Putamen (tissue), 1 donor: ENCODE results near the gene NXPH1.
"Not testable (repeated sequence)": the region's sequence is repeated elsewhere in the genome, so short reads cannot be mapped to it uniquely, and the experiment has no call there.

ENCODE experiments used
- DNase-seq: peaks from one replicate; pipeline ENCODE4 v3.0.0-alpha.2; 2016; ENCODE audit warnings: low spot score

Gene NXPH1

DNA sequence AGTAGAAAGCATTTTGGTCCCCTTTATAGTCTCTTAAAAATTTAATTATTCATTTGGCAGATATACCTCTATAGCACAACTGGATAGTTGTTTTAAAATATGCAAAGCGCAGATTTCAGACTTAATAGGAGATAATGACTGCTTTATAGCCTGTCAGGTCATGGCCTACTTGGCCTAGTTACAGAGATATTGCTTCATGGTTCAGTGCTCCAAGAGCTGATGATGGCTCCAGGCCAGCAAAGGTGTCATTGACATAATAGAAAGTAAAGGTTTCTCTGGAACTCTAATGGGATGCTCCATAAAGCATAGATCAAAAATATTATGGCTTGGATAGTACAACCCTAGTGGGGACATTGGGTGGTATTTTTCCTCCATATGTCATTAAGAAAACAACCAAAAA, 285.7 kb downstream of the NXPH1 start:
- DNase-seq = no peak

- no peak for DNase-seq
These were observed 290.8 kb downstream of the NXPH1 start for GRCh38 chr7:8724080-8724718.

DNA sequence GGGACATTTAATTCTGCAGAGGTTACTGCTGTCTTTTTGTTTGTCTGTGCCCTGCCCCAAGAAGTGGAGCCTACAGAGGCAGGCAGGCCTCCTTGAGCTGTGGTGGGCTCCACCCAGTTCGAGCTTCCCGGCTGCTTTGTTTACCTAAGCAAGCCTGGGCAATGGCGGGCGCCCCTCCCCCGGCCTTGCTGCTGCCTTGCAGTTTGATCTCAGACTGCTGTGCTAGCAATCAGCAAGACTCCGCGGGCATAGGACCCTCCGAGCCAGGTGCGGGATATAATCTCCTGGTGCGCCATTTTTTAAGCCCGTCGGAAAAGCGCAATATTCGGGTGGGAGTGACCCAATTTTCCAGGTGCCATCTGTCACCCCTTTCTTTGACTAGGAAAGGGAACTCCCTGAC, 298.3 kb downstream of the NXPH1 start:
- not testable (repeated sequence) for DNase-seq

DNA sequence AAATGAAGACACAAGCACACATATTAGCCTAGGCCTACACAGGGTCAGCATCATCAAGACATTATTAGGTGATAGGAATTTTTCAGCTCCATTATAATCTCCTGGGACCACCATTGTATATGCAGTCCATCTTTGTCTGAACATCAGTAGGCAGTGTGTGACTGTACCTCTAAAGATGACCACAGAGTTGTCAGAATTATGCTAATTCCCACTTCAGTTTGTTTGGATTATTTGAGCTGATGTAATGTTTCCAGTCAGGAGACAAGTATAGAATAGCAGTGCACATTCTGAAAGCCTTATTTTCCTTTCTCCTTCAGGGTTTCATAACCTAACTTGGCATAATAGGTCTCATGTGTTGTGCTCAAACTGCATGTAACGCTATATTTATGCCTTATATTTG, 306.4 kb downstream of the NXPH1 start:
- DNase-seq = no peak

- DNase-seq = no peak
These were observed 309.4 kb downstream of the NXPH1 start for GRCh38 chr7:8742837-8743236.

- no peak for DNase-seq
These were observed 313.9 kb downstream of the NXPH1 start for GRCh38 chr7:8747338-8747737.

- DNase-seq = no peak
These were observed 318.3 kb downstream of the NXPH1 start for GRCh38 chr7:8751557-8752231.

DNA sequence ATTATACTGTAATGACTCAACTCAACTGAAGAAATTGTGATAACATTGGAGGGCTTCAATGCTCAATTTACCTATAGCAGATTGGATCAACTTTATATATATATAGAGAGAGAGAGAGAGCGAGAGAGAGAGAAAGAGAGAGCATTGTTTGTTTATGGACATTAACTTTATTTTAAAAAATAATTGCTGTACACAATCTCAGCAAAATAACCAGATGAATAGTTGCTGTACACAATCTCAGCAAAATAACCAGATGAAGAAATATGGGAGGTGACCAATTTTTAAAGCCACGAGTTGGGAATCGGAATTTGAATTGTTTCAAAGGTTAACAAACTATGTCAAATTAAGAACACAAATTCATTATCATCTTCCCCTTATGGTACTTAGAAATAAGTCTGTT, 319.9 kb downstream of the NXPH1 start:
- DNase-seq = no peak

DNA sequence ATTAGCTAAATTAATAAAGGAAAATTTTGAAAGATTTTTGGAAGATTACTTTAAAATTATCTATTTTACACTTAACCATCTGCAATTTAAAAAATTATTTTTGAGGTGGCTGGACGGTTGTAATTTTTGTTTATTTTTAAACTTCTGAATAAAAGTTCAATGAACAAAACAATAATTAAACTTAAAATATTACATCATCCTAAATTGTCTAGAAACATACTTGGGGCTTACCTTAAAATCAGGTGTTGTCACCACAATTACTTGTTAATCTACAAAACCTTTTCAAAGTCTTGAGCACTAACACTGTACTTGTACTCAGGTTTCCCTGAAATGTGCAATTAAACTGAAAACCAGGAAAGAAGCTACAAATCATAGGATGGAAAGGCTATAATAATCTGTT, 328.3 kb downstream of the NXPH1 start:
- no peak for DNase-seq

- no peak for DNase-seq
These were observed 329.4 kb downstream of the NXPH1 start for GRCh38 chr7:8762803-8763202.

- DNase-seq = no peak
These were observed 332.0 kb downstream of the NXPH1 start for GRCh38 chr7:8765374-8765773.

DNA sequence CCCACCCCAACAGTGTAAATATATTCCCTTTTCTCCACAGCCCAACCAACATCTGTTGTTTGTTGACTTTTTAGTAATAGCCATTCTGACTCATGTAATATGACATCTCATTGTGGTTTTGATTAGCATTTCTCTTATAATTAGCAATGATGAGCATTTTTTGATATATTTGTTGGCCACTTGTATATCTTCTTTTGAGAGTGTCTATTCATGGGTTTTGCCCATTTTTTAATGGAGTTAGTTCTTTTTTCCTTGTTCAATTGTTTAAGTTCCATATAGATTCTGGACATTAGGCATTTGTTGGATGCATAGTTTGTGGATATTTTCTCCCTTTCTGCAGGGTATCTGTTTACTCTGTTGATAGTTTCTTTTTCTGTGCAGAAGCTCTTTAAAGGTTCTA, 340.1 kb downstream of the NXPH1 start:
- no peak for DNase-seq

- DNase-seq = no peak
These were observed 345.1 kb downstream of the NXPH1 start for GRCh38 chr7:8778459-8778858.

- DNase-seq = no peak
These were observed 347.8 kb downstream of the NXPH1 start for GRCh38 chr7:8781166-8781565.

GRCh38 chr7:8783229-8783628, 349.8 kb downstream of the NXPH1 start:
- DNase-seq = no peak

GRCh38 chr7:8785081-8785480, 351.7 kb downstream of the NXPH1 start:
- no peak for DNase-seq

GRCh38 chr7:8800986-8801385, 367.6 kb downstream of the NXPH1 start:
- DNase-seq = no peak
